Epithelial cell of proximal tubule (primary cell): ENCODE results near the gene MAP6D1. TPM values are rescaled to one million over a fixed set of nuclear protein-coding genes. Genes with fewer than 3 reads are reported as not detected.

Experiments used
- DNase-seq: peaks from one replicate; pipeline ENCODE4 v3.0.0-alpha.2; 2011; ENCODE audit warnings: low read depth
- H3K4me3 ChIP-seq: 2 replicates; pipeline ENCODE4 v1.5.1; 2011; ENCODE audit warnings: low read depth, mild to moderate bottlenecking, low read length
- CTCF ChIP-seq: conservative IDR thresholded peaks from 2 replicates; pipeline ENCODE4 v1.5.1; 2012; ENCODE audit warnings: low read depth, mild to moderate bottlenecking, low read length
- total RNA-seq: library from RNA; depleted of rRNA; stranded (reverse); fragments of >200 nt; gene quantifications from 2 replicates; pipeline ENCODE4 v1.2.3, GENCODE V29; 2015

The MAP6D1 gene
- total RNA-seq, 1 donor from 2014 or later: 14.4 TPM

GRCh38 chr3:183807209-183807728 is 18.1 kb downstream of the MAP6D1 start:
- DNase-seq: no peak
- no peak for TF ChIP-seq CTCF
- H3K4me3 ChIP-seq: no peak overlapping the region

- DNase-seq: no peak
- TF ChIP-seq CTCF: no peak
- no peak overlapping the region for H3K4me3 ChIP-seq
Measured at GRCh38 chr3:183802989-183803388, 22.4 kb downstream of the MAP6D1 start.

- H3K4me3 ChIP-seq: no peak overlapping the region
- TF ChIP-seq CTCF: no peak
- no peak for DNase-seq
Measured at GRCh38 chr3:183801601-183802000, 23.8 kb downstream of the MAP6D1 start.

GRCh38 chr3:183800243-183800863 is 25.0 kb downstream of the MAP6D1 start:
- no peak for TF ChIP-seq CTCF
- DNase-seq: no peak
- no peak overlapping the region for H3K4me3 ChIP-seq

GRCh38 chr3:183799461-183799860 is 25.9 kb downstream of the MAP6D1 start:
- no peak for TF ChIP-seq CTCF
- DNase-seq: no peak
- no peak overlapping the region for H3K4me3 ChIP-seq

- no peak overlapping the region for H3K4me3 ChIP-seq
- no peak for DNase-seq
- TF ChIP-seq CTCF: no peak
Measured at GRCh38 chr3:183797996-183798395, 27.4 kb downstream of the MAP6D1 start.

GRCh38 chr3:183796372-183796771 is 29.0 kb downstream of the MAP6D1 start:
- TF ChIP-seq CTCF: no peak
- no peak overlapping the region for H3K4me3 ChIP-seq
- no peak for DNase-seq
